Neural progenitor cell (in vitro differentiated cells): Measurements from ENCODE around the gene RNFT2.
"Not testable (repeated sequence)": the region's sequence is repeated elsewhere in the genome, so short reads cannot be mapped to it uniquely, and the experiment has no call there.

ENCODE experiments used
- CTCF ChIP-seq: fragments of 200-600 bp; sonication (generic); IDR thresholded peaks from 2 replicates; pipeline ENCODE4 v1.5.1; 2017; ENCODE audit warnings: antibody characterized with exemption, mild to moderate bottlenecking
- EZH2 ChIP-seq: fragments of 200-600 bp; sonication (generic); IDR thresholded peaks from 2 replicates; pipeline ENCODE4 v1.6.1; 2017; ENCODE audit warnings: antibody characterized with exemption, mild to moderate bottlenecking, moderate library complexity
- EZH2phosphoT487 ChIP-seq: fragments of 200-600 bp; sonication (generic); IDR thresholded peaks from 2 replicates; pipeline ENCODE4 v1.6.1; 2017; ENCODE audit warnings: antibody characterized with exemption

- TF ChIP-seq CTCF, EZH2, EZH2phosphoT487: not testable (repeated sequence)
Measured at GRCh38 chr12:116814766-116815165, 76.7 kb downstream of the RNFT2 start.
